GM19397 (cell line): ENCODE measurements around the gene IGF1.
"Not testable (repeated sequence)": the region's sequence is repeated elsewhere in the genome, so short reads cannot be mapped to it uniquely, and the experiment has no call there.

Source experiments
- ATAC-seq: cut with Tn5 transposase; IDR thresholded peaks from one replicate; pipeline ENCODE4 v1.9.1; 2021; ENCODE audit warnings: mild to moderate bottlenecking, moderate library complexity; ENCODE audit not compliant: unreplicated experiment

The IGF1 gene

GRCh38 chr12:102394200-102394599 lies 86.2 kb downstream of the IGF1 start:
- no peak for ATAC-seq

- no peak for ATAC-seq
These were observed 90.3 kb downstream of the IGF1 start for GRCh38 chr12:102390068-102390467.

- no peak for ATAC-seq
These were observed 91.9 kb downstream of the IGF1 start for GRCh38 chr12:102388469-102388868.

GRCh38 chr12:102385343-102385742 lies 95.0 kb downstream of the IGF1 start:
- no peak for ATAC-seq

GRCh38 chr12:102379346-102380162 lies 100.8 kb downstream of the IGF1 start:
- ATAC-seq, result no peak

- ATAC-seq, result no peak
These were observed 103.6 kb downstream of the IGF1 start for GRCh38 chr12:102376781-102377180.

GRCh38 chr12:102376181-102376747 lies 104.1 kb downstream of the IGF1 start:
- ATAC-seq, result no peak

GRCh38 chr12:102374190-102374589 lies 106.2 kb downstream of the IGF1 start:
- ATAC-seq, result no peak

GRCh38 chr12:102372087-102372486 lies 108.3 kb downstream of the IGF1 start:
- ATAC-seq, result no peak

- ATAC-seq, result no peak
These were observed 109.2 kb downstream of the IGF1 start for GRCh38 chr12:102371165-102371564.

- ATAC-seq, result no peak
These were observed 110.5 kb downstream of the IGF1 start for GRCh38 chr12:102369876-102370275.

- no peak for ATAC-seq
These were observed 115.0 kb downstream of the IGF1 start for GRCh38 chr12:102365365-102365764.

- no peak for ATAC-seq
These were observed 115.7 kb downstream of the IGF1 start for GRCh38 chr12:102364709-102365108.

- ATAC-seq, result no peak
These were observed 123.7 kb downstream of the IGF1 start for GRCh38 chr12:102356690-102357089.

- ATAC-seq, result not testable (repeated sequence)
These were observed 126.1 kb downstream of the IGF1 start for GRCh38 chr12:102354281-102354680.

GRCh38 chr12:102351322-102351721 lies 129.0 kb downstream of the IGF1 start:
- ATAC-seq, result no peak

- no peak for ATAC-seq
These were observed 130.3 kb downstream of the IGF1 start for GRCh38 chr12:102350070-102350469.

- no peak for ATAC-seq
These were observed 131.3 kb downstream of the IGF1 start for GRCh38 chr12:102349079-102349478.

- ATAC-seq, result no peak
These were observed 132.6 kb downstream of the IGF1 start for GRCh38 chr12:102347811-102348210.
